ENCODE data around the gene KCNH6.

The KCNH6 gene

DNA sequence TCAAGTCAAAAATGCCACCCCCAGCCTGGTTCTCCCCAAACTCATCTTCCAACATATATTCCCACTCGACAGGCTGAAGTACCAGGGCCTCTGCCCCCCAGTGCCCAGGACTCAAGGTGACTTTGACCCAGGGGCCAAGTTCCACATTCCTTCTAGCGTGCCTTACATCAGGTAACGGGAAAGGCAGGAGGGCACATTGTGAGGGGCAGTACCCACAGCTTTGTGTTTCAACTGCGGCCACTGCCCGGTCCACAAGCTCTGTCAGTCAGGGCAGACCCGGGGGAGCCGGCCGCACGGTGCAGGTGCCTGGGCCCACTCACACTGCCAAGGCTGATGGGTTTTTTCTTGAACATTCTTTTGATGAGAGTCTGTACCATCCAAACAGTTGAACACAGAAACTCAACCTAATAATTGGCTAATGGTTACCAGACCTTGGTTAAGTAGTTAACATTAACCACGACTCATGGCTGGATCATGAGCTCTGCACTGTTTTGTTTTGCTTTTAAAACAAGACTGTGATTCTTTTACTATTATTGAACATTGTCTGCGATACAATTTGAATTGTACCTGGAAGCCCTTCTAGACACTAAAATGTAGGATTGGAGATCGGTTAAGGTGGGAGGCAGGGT, 28.7 kb upstream of the KCNH6 start:
- no peak overlapping the region for H3K4me3 Mint-ChIP-seq
- H3K9me3 Mint-ChIP-seq, result no peaks in the 10 kb centered on the region
- no peaks in the 10 kb centered on the region for H3K4me1 Mint-ChIP-seq (ENCODE audit: low read depth)
- H3K27me3 Mint-ChIP-seq (ENCODE audit: low read depth), result no peaks in the 10 kb centered on the region
- no peak for DNase-seq (ENCODE audit: low spot score)
- no peak overlapping the region for H3K27ac Mint-ChIP-seq
- H3K36me3 Mint-ChIP-seq (ENCODE audit: low read depth), result no peaks in the 10 kb centered on the region

DNA sequence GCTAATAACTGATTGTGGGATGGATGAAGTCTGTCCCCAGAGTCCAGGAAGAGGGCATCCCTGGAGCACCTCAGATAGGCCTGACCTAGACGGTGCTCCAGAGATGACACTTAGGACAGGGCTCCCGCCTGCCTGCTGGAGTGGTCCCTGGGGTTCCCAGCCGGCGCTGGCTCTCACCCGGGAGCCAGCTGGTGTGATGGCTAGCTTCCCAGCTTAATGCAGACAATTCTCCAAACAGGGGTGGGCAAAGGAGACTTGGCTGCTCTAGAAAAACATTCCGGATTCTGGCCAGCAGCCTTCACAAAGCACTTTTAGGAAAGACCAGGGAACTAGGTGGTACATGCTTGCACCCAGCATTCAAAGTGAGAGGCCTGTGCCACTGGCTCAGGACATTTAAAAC, 27.7 kb upstream of the KCNH6 start:
- H3K9me3 Mint-ChIP-seq, result no peaks in the 10 kb centered on the region
- DNase-seq (ENCODE audit: low spot score), result no peak
- no peaks in the 10 kb centered on the region for H3K27me3 Mint-ChIP-seq (ENCODE audit: low read depth)
- no peak overlapping the region for H3K27ac Mint-ChIP-seq
- H3K4me1 Mint-ChIP-seq (ENCODE audit: low read depth), result no peaks in the 10 kb centered on the region
- H3K4me3 Mint-ChIP-seq, result no peak overlapping the region
- no peaks in the 10 kb centered on the region for H3K36me3 Mint-ChIP-seq (ENCODE audit: low read depth)

DNA sequence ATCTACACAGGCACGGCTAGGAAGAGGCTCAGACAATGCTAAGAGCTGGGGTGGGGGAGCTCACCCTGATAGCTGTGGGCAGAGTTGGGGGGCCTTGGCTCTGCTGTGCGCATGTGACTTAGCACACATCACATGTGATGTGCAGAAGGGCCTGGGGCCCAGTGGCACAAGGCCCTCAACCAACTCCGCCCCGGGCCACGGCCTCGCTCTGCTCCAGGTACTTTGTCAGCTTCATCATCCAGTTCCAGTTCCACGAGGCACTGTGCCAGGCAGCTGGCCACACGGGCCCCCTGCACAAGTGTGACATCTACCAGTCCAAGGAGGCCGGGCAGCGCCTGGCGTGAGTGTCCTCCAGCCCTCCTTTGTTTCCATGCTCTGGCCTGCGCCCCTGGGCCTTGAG, 27.0 kb upstream of the KCNH6 start:
- H3K9me3 Mint-ChIP-seq, result no peaks in the 10 kb centered on the region
- no peak for DNase-seq (ENCODE audit: low spot score)
- no peak overlapping the region for H3K27ac Mint-ChIP-seq
- H3K4me1 Mint-ChIP-seq (ENCODE audit: low read depth), result no peaks in the 10 kb centered on the region
- H3K27me3 Mint-ChIP-seq (ENCODE audit: low read depth), result no peaks in the 10 kb centered on the region
- H3K4me3 Mint-ChIP-seq, result no peak overlapping the region
- no peaks in the 10 kb centered on the region for H3K36me3 Mint-ChIP-seq (ENCODE audit: low read depth)

- Mint-ChIP-seq H3K27ac (no peak overlapping the region), H3K27me3 (ENCODE audit: low read depth) (no peaks in the 10 kb centered on the region), H3K36me3 (ENCODE audit: low read depth) (no peaks in the 10 kb centered on the region), H3K4me1 (ENCODE audit: low read depth) (no peaks in the 10 kb centered on the region), H3K9me3 (no peaks in the 10 kb centered on the region), H3K4me3 (no peak overlapping the region)
- DNase-seq (ENCODE audit: low spot score), result no peak
These were observed 26.3 kb upstream of the KCNH6 start for GRCh38 chr17:63496663-63497400.

- H3K4me3 Mint-ChIP-seq, result no peak overlapping the region
- no peaks in the 10 kb centered on the region for H3K4me1 Mint-ChIP-seq (ENCODE audit: low read depth)
- H3K9me3 Mint-ChIP-seq, result no peaks in the 10 kb centered on the region
- no peak overlapping the region for H3K27ac Mint-ChIP-seq
- DNase-seq (ENCODE audit: low spot score), result no peak
- H3K27me3 Mint-ChIP-seq (ENCODE audit: low read depth), result peaks cover 4% of the 10 kb centered on the region
- no peaks in the 10 kb centered on the region for H3K36me3 Mint-ChIP-seq (ENCODE audit: low read depth)
These were observed 25.3 kb upstream of the KCNH6 start for GRCh38 chr17:63497708-63498483.

DNA sequence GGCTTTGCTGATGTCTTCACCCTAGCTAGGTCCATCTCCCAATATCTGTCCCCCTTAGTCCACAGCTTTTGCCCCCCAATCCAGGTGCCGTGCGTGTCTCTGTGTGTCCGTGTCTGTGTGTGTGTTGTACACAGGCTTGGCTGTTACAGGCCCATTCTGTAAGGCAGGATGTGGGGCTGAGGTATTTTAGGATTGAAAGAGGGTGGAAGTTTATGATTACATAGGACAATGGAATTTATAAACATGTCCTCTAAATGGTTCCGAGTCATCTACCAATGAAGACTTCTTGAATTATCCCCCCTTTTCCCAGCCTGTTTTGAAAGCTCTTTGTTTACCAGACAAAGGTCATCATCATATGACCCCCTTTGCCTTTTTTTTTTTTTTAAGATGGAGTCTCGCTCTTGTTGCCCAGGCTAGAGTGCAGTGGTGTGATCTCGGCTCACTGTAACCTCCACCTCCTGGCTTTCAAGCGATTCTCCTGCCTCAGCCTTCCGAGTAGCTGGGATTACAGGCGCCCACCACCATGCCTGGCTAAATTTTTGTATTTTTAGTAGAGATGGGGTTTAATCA, 24.4 kb upstream of the KCNH6 start:
- Mint-ChIP-seq H3K4me3 (no peak overlapping the region), H3K27ac (no peak overlapping the region), H3K27me3 (ENCODE audit: low read depth) (peaks cover 9% of the 10 kb centered on the region), H3K9me3 (no peaks in the 10 kb centered on the region), H3K36me3 (ENCODE audit: low read depth) (no peaks in the 10 kb centered on the region), H3K4me1 (ENCODE audit: low read depth) (no peaks in the 10 kb centered on the region)
- no peak for DNase-seq (ENCODE audit: low spot score)

DNA sequence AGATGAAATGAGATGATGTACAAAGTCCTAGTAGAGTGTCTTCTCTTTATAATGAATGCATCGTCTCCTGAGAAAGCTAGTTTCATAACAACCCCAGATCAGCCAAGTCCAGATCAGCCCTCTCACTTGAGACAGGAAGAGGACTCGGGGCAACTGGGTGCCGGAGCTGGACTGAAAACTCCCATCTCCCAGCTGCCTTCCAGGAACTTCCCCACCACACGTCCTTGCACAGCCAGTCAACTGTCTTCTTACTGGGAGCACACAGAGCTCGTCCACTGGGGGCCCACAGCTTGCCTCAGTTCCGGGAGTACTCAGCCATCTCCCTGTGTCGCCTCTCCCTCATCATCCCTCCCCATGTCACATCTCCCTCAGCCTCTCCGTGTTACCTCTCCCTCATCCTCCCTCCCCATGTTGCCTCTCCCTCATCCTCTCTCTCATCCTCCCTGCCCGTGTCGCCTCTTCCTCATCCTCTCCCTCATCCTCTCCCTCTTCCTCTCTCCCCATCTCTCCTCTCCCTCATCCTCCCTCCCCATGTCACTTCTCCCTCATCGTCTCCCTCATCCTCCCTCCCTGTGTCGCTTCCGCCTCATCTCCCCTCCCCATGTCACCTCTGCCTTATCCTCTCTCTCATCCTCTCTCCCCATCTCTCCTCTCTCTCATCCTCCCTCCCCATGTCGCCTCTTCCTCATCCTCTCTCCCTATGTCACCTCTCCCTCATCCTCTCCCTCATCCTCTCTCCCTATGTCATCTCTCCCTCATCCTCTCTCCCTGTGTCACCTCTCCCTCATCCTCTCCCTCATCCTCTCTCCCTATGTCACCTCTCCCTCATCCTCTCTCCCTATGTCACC, 22.4 kb upstream of the KCNH6 start:
- DNase-seq (ENCODE audit: low spot score), result no peak
- no peaks in the 10 kb centered on the region for H3K36me3 Mint-ChIP-seq (ENCODE audit: low read depth)
- H3K4me1 Mint-ChIP-seq (ENCODE audit: low read depth), result no peaks in the 10 kb centered on the region
- peaks cover 5% of the 10 kb centered on the region for H3K9me3 Mint-ChIP-seq
- H3K27ac Mint-ChIP-seq, result no peak overlapping the region
- H3K27me3 Mint-ChIP-seq (ENCODE audit: low read depth), result peaks cover 15% of the 10 kb centered on the region
- H3K4me3 Mint-ChIP-seq, result no peak overlapping the region

- Mint-ChIP-seq H3K4me1 (ENCODE audit: low read depth) (no peaks in the 10 kb centered on the region), H3K27ac (no peak overlapping the region), H3K4me3 (no peak overlapping the region), H3K9me3 (peaks cover 6% of the 10 kb centered on the region), H3K27me3 (ENCODE audit: low read depth) (peaks cover 15% of the 10 kb centered on the region), H3K36me3 (ENCODE audit: low read depth) (no peaks in the 10 kb centered on the region)
- no peak for DNase-seq (ENCODE audit: low spot score)
These were observed 19.8 kb upstream of the KCNH6 start for GRCh38 chr17:63503341-63503705.

DNA sequence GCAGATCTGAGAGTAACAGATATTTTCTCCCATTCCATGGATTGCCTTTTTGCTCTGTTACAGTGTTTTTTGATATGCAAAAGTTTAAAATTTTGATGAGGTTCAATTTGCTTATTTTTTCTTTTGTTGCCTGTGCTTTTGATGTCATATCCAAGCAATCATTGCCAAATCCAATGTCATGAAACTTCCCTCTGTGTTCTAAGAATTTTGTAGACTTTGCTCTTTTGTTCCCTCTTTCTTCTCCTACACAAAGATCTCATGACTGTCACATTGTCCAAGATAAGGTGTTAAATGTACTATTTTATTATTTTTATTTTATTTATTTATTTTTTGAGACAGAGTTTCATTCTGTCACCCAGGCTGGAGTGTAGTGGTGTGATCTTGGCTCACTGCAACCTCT, 18.9 kb upstream of the KCNH6 start:
- Mint-ChIP-seq H3K4me3 (no peak overlapping the region), H3K27me3 (ENCODE audit: low read depth) (peaks cover 15% of the 10 kb centered on the region), H3K4me1 (ENCODE audit: low read depth) (no peaks in the 10 kb centered on the region), H3K9me3 (peaks cover 6% of the 10 kb centered on the region), H3K36me3 (ENCODE audit: low read depth) (no peaks in the 10 kb centered on the region), H3K27ac (no peak overlapping the region)
- DNase-seq (ENCODE audit: low spot score), result no peak

- Mint-ChIP-seq H3K4me3 (no peak overlapping the region), H3K4me1 (ENCODE audit: low read depth) (no peaks in the 10 kb centered on the region), H3K27me3 (ENCODE audit: low read depth) (peaks cover 15% of the 10 kb centered on the region), H3K36me3 (ENCODE audit: low read depth) (no peaks in the 10 kb centered on the region), H3K27ac (no peak overlapping the region), H3K9me3 (peaks cover 6% of the 10 kb centered on the region)
- DNase-seq (ENCODE audit: low spot score), result no peak
These were observed 17.8 kb upstream of the KCNH6 start for GRCh38 chr17:63505341-63505740.

- Mint-ChIP-seq H3K9me3 (peaks cover 6% of the 10 kb centered on the region), H3K4me1 (ENCODE audit: low read depth) (no peaks in the 10 kb centered on the region), H3K4me3 (no peak overlapping the region), H3K27ac (no peak overlapping the region), H3K27me3 (ENCODE audit: low read depth) (peaks cover 15% of the 10 kb centered on the region), H3K36me3 (ENCODE audit: low read depth) (no peaks in the 10 kb centered on the region)
- no peak for DNase-seq (ENCODE audit: low spot score)
These were observed 16.5 kb upstream of the KCNH6 start for GRCh38 chr17:63506627-63507026.

- H3K36me3 Mint-ChIP-seq (ENCODE audit: low read depth), result no peaks in the 10 kb centered on the region
- H3K27me3 Mint-ChIP-seq (ENCODE audit: low read depth), result no peaks in the 10 kb centered on the region
- H3K4me3 Mint-ChIP-seq, result no peak overlapping the region
- H3K9me3 Mint-ChIP-seq, result no peaks in the 10 kb centered on the region
- no peak for DNase-seq (ENCODE audit: low spot score)
- H3K27ac Mint-ChIP-seq, result no peak overlapping the region
- no peaks in the 10 kb centered on the region for H3K4me1 Mint-ChIP-seq (ENCODE audit: low read depth)
These were observed 11.8 kb upstream of the KCNH6 start for GRCh38 chr17:63511331-63511730.

GRCh38 chr17:63512388-63512787, 10.8 kb upstream of the KCNH6 start:
- no peaks in the 10 kb centered on the region for H3K9me3 Mint-ChIP-seq
- H3K36me3 Mint-ChIP-seq (ENCODE audit: low read depth), result no peaks in the 10 kb centered on the region
- DNase-seq (ENCODE audit: low spot score), result no peak
- H3K27me3 Mint-ChIP-seq (ENCODE audit: low read depth), result peaks cover 2% of the 10 kb centered on the region
- H3K4me1 Mint-ChIP-seq (ENCODE audit: low read depth), result no peaks in the 10 kb centered on the region
- no peak overlapping the region for H3K27ac Mint-ChIP-seq
- no peak overlapping the region for H3K4me3 Mint-ChIP-seq

Measured in T-helper 2 cell treated with Interferon-gamma antibody and Interleukin-4, amounts not matched to agents 5 μg/mL and 100 μg/mL, for 36 hours (primary cell).